Activated CD4-positive, alpha-beta memory T cell treated with anti-CD3 and anti-CD28 coated beads for 36 hours (primary cell): ENCODE data around the gene G2E3. TPM values are rescaled to one million over a fixed set of nuclear protein-coding genes. Genes with fewer than 3 reads are reported as not detected.
"Not testable (repeated sequence)": the region's sequence is repeated elsewhere in the genome, so short reads cannot be mapped to it uniquely, and the experiment has no call there.

Experiments used
- CTCF ChIA-PET: fragments of 350-600 bp; sonication (Branson Sonifier 250); formaldehyde crosslinking; loops from one replicate; lab custom pipeline; 2021; ENCODE audit warnings: antibody characterized with exemption, inconsistent platforms; lab: Charles Lee
- POLR2A ChIA-PET: fragments of 350-600 bp; sonication (Branson Sonifier 250); formaldehyde crosslinking; loops from one replicate; lab custom pipeline; 2021; ENCODE audit warnings: antibody characterized with exemption; lab: Charles Lee
- DNase-seq: peaks from one replicate; pipeline ENCODE4 v3.0.0-alpha.2; 2020
- H3K27ac Mint-ChIP-seq: one replicate; pipeline ENCODE4 v1.8.0; 2021; ENCODE audit warnings: mixed read lengths
- H3K27me3 Mint-ChIP-seq: one replicate; pipeline ENCODE4 v1.8.0; 2021; ENCODE audit warnings: mixed read lengths
- H3K36me3 Mint-ChIP-seq: one replicate; pipeline ENCODE4 v1.8.0; 2021; ENCODE audit warnings: mixed read lengths
- H3K4me1 Mint-ChIP-seq: one replicate; pipeline ENCODE4 v1.8.0; 2021; ENCODE audit warnings: low read depth, mixed read lengths
- H3K4me3 Mint-ChIP-seq: one replicate; pipeline ENCODE4 v1.8.0; 2021; ENCODE audit warnings: mild to moderate bottlenecking, mixed read lengths
- H3K9me3 Mint-ChIP-seq: one replicate; pipeline ENCODE4 v1.8.0; 2021; ENCODE audit warnings: mixed read lengths
- intact Hi-C: fragments of 100-400 bp; cut with micrococcal nuclease; formaldehyde crosslinking; loops from one replicate; pipeline ENCODE4 v1.15.1; 2023
- total RNA-seq, 2 experiments: library from RNA; stranded (reverse); gene quantifications; one replicate each; pipeline ENCODE4 v1.2.3, GENCODE V29; 2021

G2E3 gene
- total RNA-seq, 2 experiments from 2014 or later: 25.3 to 31.2 TPM

DNA sequence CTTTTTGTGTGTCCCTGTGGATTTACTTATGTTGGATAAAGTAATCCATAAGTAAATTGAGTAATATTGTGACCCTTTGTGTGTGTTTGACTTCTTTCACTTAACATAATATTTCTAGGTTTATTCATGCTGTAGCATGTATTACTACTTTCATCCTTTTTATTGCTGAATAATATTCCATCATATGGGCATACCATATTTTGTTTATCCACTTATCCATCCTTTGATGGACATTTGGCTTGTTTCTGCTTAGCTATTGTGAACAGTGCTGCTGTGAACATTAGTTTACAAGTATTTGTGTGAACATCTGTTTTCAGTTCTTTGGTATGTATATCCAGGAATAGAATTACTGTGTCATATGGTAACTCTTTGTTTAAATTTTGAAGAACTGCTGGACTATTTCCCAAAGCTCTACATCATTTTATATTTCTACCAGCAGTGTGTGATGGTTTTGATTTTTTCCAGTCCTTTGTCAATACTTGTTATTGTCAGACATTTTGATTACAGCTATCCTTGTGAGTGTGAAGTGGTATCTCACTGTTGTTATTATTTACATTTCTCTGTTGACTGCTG is 25.2 kb downstream of the G2E3 start:
- Mint-ChIP-seq H3K4me3 (no peak overlapping the region), H3K4me1 (peaks cover 13% of the 10 kb centered on the region), H3K27me3 (no peaks in the 10 kb centered on the region), H3K27ac (no peak overlapping the region), H3K36me3 (peaks cover 43% of the 10 kb centered on the region), H3K9me3 (peaks cover 19% of the 10 kb centered on the region)
- DNase-seq: no peak
- CTCF ChIA-PET: no interaction called here
- intact Hi-C loops: no loop called here
- POLR2A ChIA-PET: no interaction called here

DNA sequence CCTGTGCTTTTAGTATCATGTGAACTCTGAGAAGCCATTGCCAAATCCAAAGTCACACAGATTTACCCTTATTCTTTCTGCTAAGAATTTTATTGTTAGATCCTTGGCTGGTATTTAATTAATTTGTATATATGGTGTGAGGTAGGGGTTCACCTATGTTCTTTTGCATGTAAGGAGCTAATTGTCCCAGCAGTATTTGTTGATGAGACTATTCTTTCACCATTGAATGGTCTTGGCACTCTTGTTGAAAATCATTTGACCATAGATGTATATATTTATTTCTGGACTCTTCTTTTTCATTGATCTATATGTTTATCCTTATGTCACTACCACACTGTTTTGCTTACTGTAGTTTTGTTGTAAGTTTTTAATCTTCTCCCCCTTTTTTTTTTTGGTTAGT is 26.2 kb downstream of the G2E3 start:
- CTCF ChIA-PET: no interaction called here
- Mint-ChIP-seq H3K36me3 (peaks cover 49% of the 10 kb centered on the region), H3K9me3 (peaks cover 19% of the 10 kb centered on the region), H3K4me3 (no peak overlapping the region), H3K4me1 (peaks cover 13% of the 10 kb centered on the region), H3K27ac (no peak overlapping the region), H3K27me3 (no peaks in the 10 kb centered on the region)
- POLR2A ChIA-PET: no interaction called here
- no peak for DNase-seq
- intact Hi-C loops: no loop called here

DNA sequence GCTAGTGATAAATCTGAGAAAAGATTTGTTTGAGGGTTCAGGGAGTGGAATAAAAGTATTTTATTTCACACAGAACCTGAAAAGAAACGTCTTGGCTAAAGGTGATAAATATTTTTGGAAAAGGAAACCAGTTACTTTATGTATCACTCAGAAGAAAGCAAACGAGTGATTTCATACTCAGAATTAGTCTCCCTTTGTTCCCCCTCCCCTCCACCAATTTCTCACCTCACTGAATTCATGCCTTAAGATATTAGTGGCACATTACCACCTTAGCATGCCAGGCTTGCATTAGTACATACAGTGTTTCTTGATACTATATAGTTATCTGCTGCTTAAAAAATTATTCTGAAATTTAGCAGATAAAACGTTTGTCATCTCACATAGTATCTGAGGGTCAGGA is 28.2 kb downstream of the G2E3 start:
- peaks cover 13% of the 10 kb centered on the region for H3K4me1 Mint-ChIP-seq
- H3K36me3 Mint-ChIP-seq: peaks cover 52% of the 10 kb centered on the region
- H3K27ac Mint-ChIP-seq: no peak overlapping the region
- no peak for DNase-seq
- ChIA-PET CTCF (no interaction called here), POLR2A (no interaction called here)
- intact Hi-C loops: no loop called here
- peaks cover 19% of the 10 kb centered on the region for H3K9me3 Mint-ChIP-seq
- H3K4me3 Mint-ChIP-seq: no peak overlapping the region
- H3K27me3 Mint-ChIP-seq: no peaks in the 10 kb centered on the region

DNA sequence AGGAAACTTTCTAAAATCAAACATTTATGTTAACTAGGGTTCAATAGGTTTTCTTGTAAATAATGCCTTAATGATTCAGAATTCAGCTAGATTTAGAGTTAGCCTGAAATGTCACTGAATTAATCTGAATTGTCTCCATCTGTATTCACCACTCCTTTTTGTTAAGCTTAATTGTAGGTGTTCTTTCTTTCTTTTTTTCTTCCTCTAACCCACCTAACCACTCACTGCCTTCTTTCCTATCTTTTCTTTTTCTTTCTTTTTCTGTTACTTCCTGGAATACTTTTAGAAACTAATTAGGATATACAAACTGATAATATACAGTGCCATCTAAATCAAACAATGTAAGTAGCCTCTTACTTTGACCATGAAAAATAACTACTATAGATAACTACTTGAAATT is 29.9 kb downstream of the G2E3 start:
- Mint-ChIP-seq H3K4me1 (peaks cover 12% of the 10 kb centered on the region), H3K9me3 (peaks cover 12% of the 10 kb centered on the region), H3K27me3 (no peaks in the 10 kb centered on the region), H3K27ac (no peak overlapping the region), H3K4me3 (no peak overlapping the region), H3K36me3 (peaks cover 41% of the 10 kb centered on the region)
- intact Hi-C loops: no loop called here
- POLR2A ChIA-PET: no interaction called here
- DNase-seq: no peak
- CTCF ChIA-PET: no interaction called here

DNA sequence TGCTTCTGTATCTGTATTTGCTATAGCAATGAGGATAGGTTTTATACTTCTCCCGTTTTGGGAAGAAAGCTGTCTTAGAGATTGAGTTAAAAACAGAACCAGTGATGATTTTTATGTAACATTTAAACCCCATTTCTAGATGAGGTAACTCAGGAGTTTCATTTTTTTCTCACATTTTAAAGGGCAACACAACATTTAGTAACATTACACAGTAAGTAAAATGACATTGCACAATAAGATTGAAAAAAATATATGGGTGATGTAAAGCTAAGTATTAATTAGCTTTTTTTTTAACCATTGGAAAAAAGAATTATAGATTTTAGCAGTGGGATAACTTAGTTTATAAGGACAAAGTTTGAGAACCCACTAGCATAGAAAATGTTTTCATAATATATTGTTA is 38.0 kb downstream of the G2E3 start:
- Mint-ChIP-seq H3K36me3 (peaks cover 22% of the 10 kb centered on the region), H3K9me3 (no peaks in the 10 kb centered on the region), H3K27ac (no peak overlapping the region), H3K4me1 (no peaks in the 10 kb centered on the region), H3K4me3 (no peak overlapping the region), H3K27me3 (no peaks in the 10 kb centered on the region)
- ChIA-PET POLR2A (interaction anchor here (0.8 kb wide), 1 partner anchor 25 kb away, joined by 3 read pairs; the partner anchor contains the start of gene SCFD1), CTCF (no interaction called here)
- intact Hi-C loops: no loop called here
- no peak for DNase-seq

DNA sequence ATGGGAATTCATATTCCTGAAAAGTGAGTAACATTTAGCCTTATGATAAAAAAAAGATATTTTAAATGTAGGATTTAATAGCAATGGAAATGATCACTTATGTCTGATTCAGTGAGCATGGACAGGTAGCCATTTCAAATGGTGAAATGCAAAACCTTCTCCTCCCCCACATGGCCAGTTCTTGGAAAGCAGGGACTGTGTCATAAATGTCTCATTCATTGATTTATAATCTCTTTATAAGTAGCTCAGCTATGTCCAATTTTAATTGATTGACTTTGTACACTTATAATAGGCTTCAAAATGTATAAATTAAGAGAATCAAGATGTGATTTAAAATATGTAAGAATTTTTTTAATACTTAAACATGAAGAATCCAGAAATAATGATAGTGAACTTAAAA is 38.5 kb downstream of the G2E3 start:
- no peak overlapping the region for H3K4me3 Mint-ChIP-seq
- POLR2A ChIA-PET: interaction anchor here (0.8 kb wide), 1 partner anchor 25 kb away, joined by 3 read pairs; the partner anchor contains the start of gene SCFD1
- H3K27ac Mint-ChIP-seq: no peak overlapping the region
- CTCF ChIA-PET: no interaction called here
- H3K9me3 Mint-ChIP-seq: no peaks in the 10 kb centered on the region
- DNase-seq: no peak
- peaks cover 22% of the 10 kb centered on the region for H3K36me3 Mint-ChIP-seq
- H3K27me3 Mint-ChIP-seq: no peaks in the 10 kb centered on the region
- H3K4me1 Mint-ChIP-seq: no peaks in the 10 kb centered on the region
- intact Hi-C loops: no loop called here

DNA sequence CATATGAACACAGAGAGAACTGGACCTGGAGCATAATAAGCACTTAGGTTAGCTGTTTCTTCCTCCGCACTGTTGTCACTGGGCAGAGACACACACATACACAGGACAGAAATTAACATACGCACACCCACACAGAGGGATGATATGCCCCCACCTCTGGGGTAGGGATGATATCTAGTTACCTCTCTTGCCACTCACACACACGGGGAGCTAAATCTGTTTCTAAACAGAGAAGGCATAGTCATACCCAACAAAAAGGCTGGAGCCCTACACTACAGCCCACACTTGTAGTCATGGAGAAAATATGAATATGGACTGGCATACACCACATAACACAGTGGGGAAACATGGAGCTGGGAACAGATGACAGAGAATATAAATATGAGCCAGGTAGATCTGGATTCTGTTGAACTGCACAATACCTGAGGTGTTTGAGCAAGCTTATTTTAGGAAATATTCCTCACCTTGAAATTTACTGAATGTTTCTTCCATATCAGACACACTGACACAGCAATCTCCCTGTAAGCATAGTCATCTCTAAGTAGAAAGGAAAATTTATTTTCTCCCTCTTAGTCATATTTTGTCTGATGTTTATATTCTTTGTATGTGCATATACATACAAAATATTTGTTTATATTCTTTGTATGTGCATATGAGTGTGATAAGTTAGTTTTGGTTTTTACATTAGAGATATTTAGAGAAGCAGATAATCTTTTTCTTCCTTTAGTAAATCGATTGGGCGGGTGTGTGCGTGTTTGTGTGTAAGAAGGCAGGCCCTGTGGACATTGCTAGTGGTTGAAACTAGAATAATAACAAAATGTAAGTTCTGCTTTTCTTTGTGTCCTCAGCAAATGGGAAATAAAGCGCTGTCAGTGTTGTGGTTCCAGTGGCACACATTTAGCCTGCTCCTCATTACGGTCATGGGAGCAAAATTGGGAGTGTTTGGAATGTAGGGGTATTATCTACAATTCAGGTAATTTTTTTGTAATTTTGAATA is 42.3 kb downstream of the G2E3 start:
- peaks cover 35% of the 10 kb centered on the region for H3K36me3 Mint-ChIP-seq
- CTCF ChIA-PET: no interaction called here
- no peak overlapping the region for H3K27ac Mint-ChIP-seq
- no peak overlapping the region for H3K4me3 Mint-ChIP-seq
- H3K4me1 Mint-ChIP-seq: no peaks in the 10 kb centered on the region
- DNase-seq: no peak
- POLR2A ChIA-PET: no interaction called here
- intact Hi-C loops: no loop called here
- H3K9me3 Mint-ChIP-seq: no peaks in the 10 kb centered on the region
- no peaks in the 10 kb centered on the region for H3K27me3 Mint-ChIP-seq

DNA sequence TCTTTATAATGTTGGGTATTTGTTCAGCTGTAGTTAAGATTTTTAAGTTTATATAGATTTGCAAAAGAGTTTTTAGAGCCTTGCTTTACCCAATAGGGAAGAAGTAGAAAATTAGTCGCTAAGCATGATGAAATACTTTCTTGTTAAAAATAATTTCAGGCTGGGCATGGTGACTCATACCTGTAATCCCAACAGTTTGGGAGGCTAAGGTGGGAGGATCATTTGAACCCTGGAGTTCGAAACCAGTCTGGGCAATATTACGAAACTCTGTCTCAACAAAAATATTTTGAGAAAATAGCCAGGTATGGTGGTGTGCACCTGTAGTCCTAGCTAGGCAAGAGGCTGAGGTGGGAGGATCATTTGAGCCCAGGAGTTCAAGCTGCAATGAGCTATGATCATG is 44.4 kb downstream of the G2E3 start:
- no peak for DNase-seq
- no peaks in the 10 kb centered on the region for H3K27me3 Mint-ChIP-seq
- ChIA-PET CTCF (no interaction called here), POLR2A (no interaction called here)
- H3K36me3 Mint-ChIP-seq: peaks cover 34% of the 10 kb centered on the region
- H3K9me3 Mint-ChIP-seq: no peaks in the 10 kb centered on the region
- intact Hi-C loops: no loop called here
- H3K4me1 Mint-ChIP-seq: no peaks in the 10 kb centered on the region
- no peak overlapping the region for H3K27ac Mint-ChIP-seq
- no peak overlapping the region for H3K4me3 Mint-ChIP-seq

DNA sequence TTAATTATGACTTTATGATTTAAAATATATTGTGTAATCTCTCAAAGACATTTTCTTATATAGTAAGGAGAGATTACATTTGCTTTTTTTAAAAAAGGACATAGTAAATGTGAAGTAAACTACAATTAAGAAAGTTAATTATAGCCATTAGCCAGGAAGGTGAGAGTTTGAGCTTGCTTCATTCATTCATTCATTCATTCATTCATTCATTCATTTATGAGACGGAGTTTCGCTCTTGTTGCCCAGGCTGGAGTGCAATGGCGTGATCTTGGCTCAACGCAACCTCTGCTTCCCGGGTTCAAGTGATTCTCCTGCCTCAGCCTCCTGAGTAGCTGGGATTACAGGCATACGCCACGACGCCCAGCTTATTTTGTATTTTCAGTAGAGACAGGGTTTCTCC is 45.7 kb downstream of the G2E3 start:
- CTCF ChIA-PET: interaction anchor here (0.6 kb wide), 1 partner anchor 332 kb away, joined by 3 read pairs; no protein-coding TSS in a partner anchor
- H3K27me3 Mint-ChIP-seq, intact Hi-C loops, H3K27ac Mint-ChIP-seq, H3K4me3 Mint-ChIP-seq, DNase-seq, H3K4me1 Mint-ChIP-seq, H3K9me3 Mint-ChIP-seq, POLR2A ChIA-PET: not testable (repeated sequence)
- peaks cover 32% of the 10 kb centered on the region for H3K36me3 Mint-ChIP-seq

DNA sequence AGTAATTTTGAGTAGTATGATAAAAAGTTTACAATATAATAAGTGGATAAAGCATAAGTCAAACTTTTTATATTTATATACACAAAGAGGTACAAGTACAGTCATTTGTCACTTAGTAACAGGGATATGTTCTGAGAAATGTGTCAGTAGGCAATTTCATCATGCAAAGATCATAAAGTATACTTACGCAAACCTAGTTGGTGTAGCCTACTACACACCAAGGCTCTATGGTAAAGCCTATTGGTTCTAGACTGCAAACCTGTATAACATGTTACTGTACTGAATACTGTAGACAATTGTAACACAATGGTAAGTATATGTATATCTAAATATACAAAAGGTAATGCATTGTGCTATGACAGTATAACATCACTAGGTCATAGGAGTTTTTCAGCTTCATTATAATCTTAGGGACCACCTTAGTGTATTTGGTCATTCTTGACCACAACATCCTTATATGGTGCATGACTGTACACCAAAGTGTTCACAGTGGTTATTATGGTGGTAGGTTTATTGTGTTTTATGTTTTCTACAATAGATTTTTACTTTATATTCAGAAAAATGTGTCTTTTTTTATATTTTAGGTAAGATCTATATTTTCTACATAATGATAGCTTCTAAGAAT is 48.3 kb downstream of the G2E3 start:
- no peaks in the 10 kb centered on the region for H3K27me3 Mint-ChIP-seq
- CTCF ChIA-PET: no interaction called here
- intact Hi-C loops: no loop called here
- no peaks in the 10 kb centered on the region for H3K9me3 Mint-ChIP-seq
- H3K36me3 Mint-ChIP-seq: peaks cover 30% of the 10 kb centered on the region
- H3K4me3 Mint-ChIP-seq: no peak overlapping the region
- H3K27ac Mint-ChIP-seq: no peak overlapping the region
- POLR2A ChIA-PET: no interaction called here
- no peak for DNase-seq
- H3K4me1 Mint-ChIP-seq: no peaks in the 10 kb centered on the region

DNA sequence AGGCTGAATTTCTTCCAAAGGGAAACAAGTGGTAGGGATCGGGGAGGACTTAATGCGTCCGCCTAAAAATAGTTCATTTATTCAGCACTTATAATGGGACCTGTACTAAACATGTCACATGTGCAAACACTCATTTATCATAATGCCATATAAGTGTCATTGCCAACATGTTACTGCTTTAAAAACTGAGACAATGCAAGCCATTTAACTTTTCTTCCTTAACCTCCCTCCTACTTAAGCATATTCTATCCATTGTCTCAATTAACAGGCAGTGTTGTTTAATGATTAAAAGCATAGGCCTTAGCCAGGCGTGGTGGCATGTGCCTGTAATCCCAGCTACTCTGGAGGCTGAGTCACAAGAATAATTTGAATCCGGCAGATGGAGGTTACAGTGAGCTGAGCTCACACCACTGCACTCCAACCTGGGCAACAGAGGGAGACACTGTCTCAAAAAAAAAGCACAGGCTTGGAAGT is 49.6 kb downstream of the G2E3 start:
- no peaks in the 10 kb centered on the region for H3K27me3 Mint-ChIP-seq
- peaks cover 27% of the 10 kb centered on the region for H3K36me3 Mint-ChIP-seq
- no peak overlapping the region for H3K4me3 Mint-ChIP-seq
- CTCF ChIA-PET: no interaction called here
- no peaks in the 10 kb centered on the region for H3K9me3 Mint-ChIP-seq
- POLR2A ChIA-PET: no interaction called here
- no peak overlapping the region for H3K27ac Mint-ChIP-seq
- intact Hi-C loops: no loop called here
- H3K4me1 Mint-ChIP-seq: no peaks in the 10 kb centered on the region
- DNase-seq: no peak

DNA sequence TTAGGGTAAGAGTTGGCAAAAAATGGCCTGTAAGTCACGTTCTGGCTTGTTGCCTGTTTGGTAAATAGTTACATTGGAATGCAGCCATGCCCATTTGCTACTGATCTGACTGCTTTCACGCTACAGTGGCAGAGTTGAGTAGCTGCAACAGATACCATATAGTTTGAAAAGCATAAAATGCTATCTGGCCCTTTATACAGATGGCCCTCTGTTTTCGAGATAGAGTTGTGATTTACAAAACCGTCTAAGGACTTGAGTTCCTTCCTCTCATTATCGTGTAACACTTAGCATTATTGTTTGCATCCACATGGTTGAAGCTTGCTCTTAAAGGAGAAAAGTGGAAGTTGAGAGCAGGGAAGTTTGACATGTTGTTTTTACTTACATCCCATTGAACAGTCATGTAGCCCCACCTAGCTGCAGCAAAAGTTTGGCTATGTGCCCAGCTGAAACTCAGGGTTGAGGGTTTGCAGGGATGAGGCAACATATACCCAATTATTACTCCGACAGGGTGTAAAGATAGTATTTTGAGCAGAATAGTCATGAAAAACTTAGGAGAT is 51.9 kb downstream of the G2E3 start:
- H3K27me3 Mint-ChIP-seq: no peaks in the 10 kb centered on the region
- no peaks in the 10 kb centered on the region for H3K9me3 Mint-ChIP-seq
- H3K4me3 Mint-ChIP-seq: no peak overlapping the region
- H3K4me1 Mint-ChIP-seq: no peaks in the 10 kb centered on the region
- peaks cover 20% of the 10 kb centered on the region for H3K36me3 Mint-ChIP-seq
- intact Hi-C loops: no loop called here
- ChIA-PET CTCF (interaction anchor here (1.0 kb wide), 1 partner anchor 237 kb away, joined by 4 read pairs; no protein-coding TSS in a partner anchor), POLR2A (no interaction called here)
- H3K27ac Mint-ChIP-seq: no peak overlapping the region
- DNase-seq: peak; percentile 27
